ENCODE measurements around the gene ANTKMT.
A peak's percentile ranks its signal among the peaks of the same experiment; 100 is the strongest.

The ANTKMT gene

GRCh38 chr16:678858-679813, 41.8 kb upstream of the ANTKMT start:
- TF ChIP-seq REST (IDR thresholded peaks at IDR 0.05; ENCODE audit: insufficient read depth in 1 of 2, low read depth in 2 of 2, low read length in 2 of 2) (no peak), TAF1 (IDR thresholded peaks at IDR 0.05; ENCODE audit: borderline replicate concordance, insufficient read depth, low read length) (no peak), FOXP2 (optimal IDR thresholded peaks at IDR 0.05; ENCODE audit: borderline replicate concordance, extremely low read depth, extremely low read length, insufficient read depth) (no peak), POLR2AphosphoS5 (IDR thresholded peaks at IDR 0.05; ENCODE audit: low read depth, low read length) (no peak; the same call in 1 of the 2 replicates), SIN3A (IDR thresholded peaks at IDR 0.05; ENCODE audit: borderline replicate concordance, insufficient read depth, low read length) (no peak)

DNA sequence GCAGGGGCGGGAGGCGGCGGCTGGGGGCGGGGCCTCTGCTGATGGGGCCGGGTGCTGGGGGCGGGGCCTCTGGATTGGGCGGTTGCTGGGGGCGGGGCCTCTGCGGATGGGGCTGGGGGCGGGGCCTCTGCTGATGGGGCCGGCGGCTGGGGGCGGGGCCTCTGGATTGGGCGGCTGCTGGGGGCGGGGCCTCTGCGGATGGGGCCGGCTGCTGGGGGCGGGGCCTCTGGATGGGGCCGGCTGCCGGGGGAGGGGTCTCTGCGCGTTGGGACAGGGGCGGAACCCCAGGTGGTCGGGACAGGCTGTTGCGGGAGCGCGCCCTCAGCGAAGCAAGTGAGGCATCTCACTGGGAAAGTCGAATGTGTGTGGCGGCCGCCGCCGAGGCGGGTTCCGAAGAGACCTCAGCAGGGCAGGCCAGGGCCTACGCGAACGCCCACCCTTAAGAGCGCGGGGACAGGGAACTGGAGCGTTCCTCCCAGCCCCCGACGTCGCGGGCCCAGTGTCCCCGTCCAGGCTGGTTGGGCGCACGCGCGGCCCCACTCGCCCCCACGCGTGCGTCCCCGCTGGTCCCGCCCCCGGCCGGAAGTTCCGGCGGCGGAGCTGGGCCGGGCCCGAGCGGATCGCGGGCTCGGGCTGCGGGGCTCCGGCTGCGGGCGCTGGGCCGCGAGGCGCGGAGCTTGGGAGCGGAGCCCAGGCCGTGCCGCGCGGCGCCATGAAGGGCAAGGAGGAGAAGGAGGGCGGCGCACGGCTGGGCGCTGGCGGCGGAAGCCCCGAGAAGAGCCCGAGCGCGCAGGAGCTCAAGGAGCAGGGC, 40.9 kb upstream of the ANTKMT start, which contains the start of gene STUB1:
Gene STUB1, plus strand, starts transcription at position 597 of the 811 bp plus-strand sequence. Its CDS starts 116 bp downstream, at position 713.
- TF ChIP-seq TAF1 (IDR thresholded peaks at IDR 0.05; ENCODE audit: borderline replicate concordance, insufficient read depth, low read length) (no peak), FOXP2 (optimal IDR thresholded peaks at IDR 0.05; ENCODE audit: borderline replicate concordance, extremely low read depth, extremely low read length, insufficient read depth) (no peak), SIN3A (IDR thresholded peaks at IDR 0.05; ENCODE audit: borderline replicate concordance, insufficient read depth, low read length) (no peak)

DNA sequence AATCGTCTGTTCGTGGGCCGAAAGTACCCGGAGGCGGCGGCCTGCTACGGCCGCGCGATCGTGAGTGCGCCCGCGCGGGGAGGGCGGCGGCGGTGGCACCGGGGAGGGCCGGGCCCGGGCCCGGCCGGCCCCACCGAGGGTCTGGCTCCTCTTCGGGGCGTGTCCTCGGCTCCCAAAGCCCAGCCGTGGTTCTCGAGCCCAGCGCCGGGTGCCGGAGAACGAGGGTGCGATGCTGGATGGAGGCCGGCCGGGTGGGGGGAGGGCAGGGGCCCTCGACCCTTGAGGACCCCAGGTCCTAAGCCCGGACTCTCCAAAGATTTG, 40.4 kb upstream of the ANTKMT start:
- TF ChIP-seq SIN3A (IDR thresholded peaks at IDR 0.05; ENCODE audit: borderline replicate concordance, insufficient read depth, low read length) = no peak; the same call in 1 of the 2 replicates
- no peak for TF ChIP-seq REST (IDR thresholded peaks at IDR 0.05; ENCODE audit: insufficient read depth in 1 of 2, low read depth in 2 of 2, low read length in 2 of 2)
- no peak for TF ChIP-seq POLR2AphosphoS5 (IDR thresholded peaks at IDR 0.05; ENCODE audit: low read depth, low read length)
- TF ChIP-seq FOXP2 (optimal IDR thresholded peaks at IDR 0.05; ENCODE audit: borderline replicate concordance, extremely low read depth, extremely low read length, insufficient read depth) = no peak
- TF ChIP-seq TAF1 (IDR thresholded peaks at IDR 0.05; ENCODE audit: borderline replicate concordance, insufficient read depth, low read length) = no peak

DNA sequence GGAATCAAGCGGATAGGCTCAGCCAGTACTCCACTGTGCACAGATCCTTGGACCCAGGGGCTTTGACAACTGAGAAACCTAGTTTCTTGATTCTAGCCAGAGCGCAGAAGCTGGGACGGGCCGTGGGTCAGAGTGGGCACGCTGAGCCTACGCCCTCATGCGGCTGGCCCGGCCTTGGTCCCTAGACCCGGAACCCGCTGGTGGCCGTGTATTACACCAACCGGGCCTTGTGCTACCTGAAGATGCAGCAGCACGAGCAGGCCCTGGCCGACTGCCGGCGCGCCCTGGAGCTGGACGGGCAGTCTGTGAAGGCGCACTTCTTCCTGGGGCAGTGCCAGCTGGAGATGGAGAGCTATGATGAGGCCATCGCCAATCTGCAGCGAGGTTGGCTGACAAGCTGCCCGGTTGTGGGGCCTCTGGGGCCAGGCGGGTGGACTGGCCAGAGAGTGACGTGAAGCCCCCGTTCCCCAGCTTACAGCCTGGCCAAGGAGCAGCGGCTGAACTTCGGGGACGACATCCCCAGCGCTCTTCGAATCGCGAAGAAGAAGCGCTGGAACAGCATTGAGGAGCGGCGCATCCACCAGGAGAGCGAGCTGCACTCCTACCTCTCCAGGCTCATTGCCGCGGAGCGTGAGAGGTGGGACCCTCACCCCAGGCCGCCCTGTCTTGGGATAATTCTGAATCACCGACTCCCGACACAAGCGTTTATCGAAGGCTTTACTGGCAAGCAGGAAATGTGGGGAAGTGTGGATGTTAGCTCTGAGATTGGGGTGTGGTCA, 39.8 kb upstream of the ANTKMT start:
- TF ChIP-seq TAF1 (IDR thresholded peaks at IDR 0.05; ENCODE audit: borderline replicate concordance, insufficient read depth, low read length) (no peak), SIN3A (IDR thresholded peaks at IDR 0.05; ENCODE audit: borderline replicate concordance, insufficient read depth, low read length) (0 out of 2 replicates have a peak, but pooled peaks have one; percentile 24)

DNA sequence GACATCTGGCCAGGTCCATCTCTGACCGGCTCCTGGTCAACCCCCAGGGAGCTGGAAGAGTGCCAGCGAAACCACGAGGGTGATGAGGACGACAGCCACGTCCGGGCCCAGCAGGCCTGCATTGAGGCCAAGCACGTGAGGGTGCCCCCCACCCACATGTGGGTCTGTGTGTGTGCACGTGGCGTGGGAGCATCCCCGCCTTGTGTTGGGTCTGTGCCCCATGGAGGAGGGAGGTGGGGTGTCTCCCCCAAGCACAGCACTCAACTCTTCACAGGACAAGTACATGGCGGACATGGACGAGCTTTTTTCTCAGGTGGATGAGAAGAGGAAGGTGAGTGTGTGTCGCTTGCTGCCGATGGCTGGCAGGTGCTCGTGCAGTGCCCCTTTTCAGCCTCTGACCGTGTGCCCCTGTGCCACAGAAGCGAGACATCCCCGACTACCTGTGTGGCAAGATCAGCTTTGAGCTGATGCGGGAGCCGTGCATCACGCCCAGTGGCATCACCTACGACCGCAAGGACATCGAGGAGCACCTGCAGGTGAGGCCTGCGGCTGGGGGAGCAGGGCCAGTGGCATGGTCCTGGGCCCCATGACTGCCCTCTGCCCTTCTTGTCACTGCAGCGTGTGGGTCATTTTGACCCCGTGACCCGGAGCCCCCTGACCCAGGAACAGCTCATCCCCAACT, 39.1 kb upstream of the ANTKMT start:
- no peak for TF ChIP-seq FOXP2 (optimal IDR thresholded peaks at IDR 0.05; ENCODE audit: borderline replicate concordance, extremely low read depth, extremely low read length, insufficient read depth)
- no peak for TF ChIP-seq REST (IDR thresholded peaks at IDR 0.05; ENCODE audit: insufficient read depth in 1 of 2, low read depth in 2 of 2, low read length in 2 of 2)
- TF ChIP-seq TAF1 (IDR thresholded peaks at IDR 0.05; ENCODE audit: borderline replicate concordance, insufficient read depth, low read length) = no peak
- no peak for TF ChIP-seq POLR2AphosphoS5 (IDR thresholded peaks at IDR 0.05; ENCODE audit: low read depth, low read length)
- no peak for TF ChIP-seq SIN3A (IDR thresholded peaks at IDR 0.05; ENCODE audit: borderline replicate concordance, insufficient read depth, low read length)
